ENCODE data around the gene HMGN4. TPM values are rescaled to one million over a fixed set of nuclear protein-coding genes. Genes with fewer than 3 reads are reported as not detected.
"Not testable (repeated sequence)": the region's sequence is repeated elsewhere in the genome, so short reads cannot be mapped to it uniquely, and the experiment has no call there.

Gene HMGN4
- total RNA-seq, 1 experiment from 2014 or later = 103 TPM

DNA sequence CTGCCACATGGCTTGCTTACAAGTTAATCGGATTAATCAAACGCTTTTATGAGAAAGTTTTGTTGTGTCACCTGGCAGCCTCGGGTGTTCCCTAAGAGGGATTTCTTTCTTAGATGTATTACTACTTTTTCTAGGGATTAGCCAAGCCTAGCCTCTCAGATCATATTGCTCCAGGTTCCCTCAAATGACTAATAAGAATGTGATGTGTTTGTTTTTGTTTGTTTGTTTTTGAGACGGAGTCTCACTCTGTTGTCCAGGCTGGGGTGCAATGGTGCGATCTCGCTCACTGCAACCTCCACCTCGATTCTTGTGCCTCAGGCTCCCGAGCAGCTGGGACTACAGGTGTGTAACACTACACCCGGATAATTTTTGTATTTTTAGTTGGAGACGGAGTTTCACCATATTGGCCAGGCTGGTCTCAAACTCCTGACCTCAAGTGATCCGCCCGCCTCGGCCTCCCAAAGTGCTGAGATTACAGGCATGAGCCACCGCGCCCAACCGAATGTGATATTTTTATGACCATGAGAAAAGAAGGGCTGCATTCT, 977 bp downstream of the HMGN4 start:
- DNase-seq (ENCODE audit: low read depth, low spot score) = no peak
- in situ Hi-C loops (cut with HindIII; ENCODE audit: low pct_unique_long_range_greater_than_20kb, low sequenced_read_pairs) = no loop called here

DNA sequence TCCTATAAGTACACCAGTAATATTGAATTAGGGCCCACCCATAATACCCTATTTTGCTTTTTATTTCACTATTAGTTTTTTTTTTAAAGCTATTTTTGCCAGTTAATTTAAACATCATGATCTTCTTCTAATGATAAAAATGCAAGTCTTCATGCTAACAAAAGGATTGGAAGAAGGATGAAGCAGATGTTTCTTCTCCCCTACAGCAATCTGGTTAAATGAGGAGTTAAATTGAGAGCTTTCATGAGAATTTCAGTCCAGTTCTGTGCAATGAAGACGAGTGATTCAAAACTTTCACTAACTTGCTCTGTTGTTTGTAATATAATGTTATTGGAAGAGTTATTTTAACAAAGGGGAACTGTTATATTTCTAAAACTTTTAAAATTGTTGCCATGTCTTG, 3.4 kb downstream of the HMGN4 start:
- no peak for DNase-seq (ENCODE audit: low read depth, low spot score)
- in situ Hi-C loops (cut with HindIII; ENCODE audit: low pct_unique_long_range_greater_than_20kb, low sequenced_read_pairs) = no loop called here

DNA sequence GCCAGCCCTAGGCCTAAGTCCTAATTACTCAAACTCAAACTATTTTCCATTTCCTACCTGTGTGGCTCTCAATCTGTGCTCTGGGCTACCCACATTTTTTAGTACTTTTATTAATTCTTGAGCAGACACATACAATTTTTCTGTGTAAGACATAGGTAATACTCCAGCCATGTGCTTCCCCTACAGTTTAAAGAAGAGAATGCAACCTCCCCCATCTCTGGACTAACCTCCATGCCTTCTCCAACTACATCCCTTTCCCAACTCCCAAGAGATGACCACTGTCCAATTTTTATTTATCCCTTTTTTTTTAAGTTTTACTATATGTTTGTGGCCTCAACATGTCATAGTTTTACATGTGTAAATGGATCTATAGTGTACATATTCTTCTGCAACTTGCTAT, 5.8 kb downstream of the HMGN4 start:
- DNase-seq (ENCODE audit: low read depth, low spot score) = peak; percentile 64
- in situ Hi-C loops (cut with HindIII; ENCODE audit: low pct_unique_long_range_greater_than_20kb, low sequenced_read_pairs) = no loop called here

DNA sequence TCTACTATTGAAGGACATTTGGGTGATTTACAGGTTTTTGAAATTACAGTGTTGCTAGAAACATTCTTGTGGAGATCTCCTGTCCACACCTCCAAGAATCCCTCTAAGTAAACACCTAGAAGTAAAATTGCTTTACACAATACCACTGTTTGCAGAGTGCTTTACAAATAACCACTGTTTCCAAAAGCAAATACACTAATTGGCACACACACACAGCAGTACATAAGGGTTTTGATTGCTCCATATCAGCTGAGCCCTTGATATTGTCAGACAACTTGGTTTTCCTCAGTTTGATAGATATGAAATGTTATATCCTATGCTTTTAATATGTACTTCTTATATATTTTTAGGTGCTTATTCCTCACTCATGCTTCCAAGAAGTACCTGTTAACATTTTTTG, 6.3 kb downstream of the HMGN4 start:
- in situ Hi-C loops (cut with HindIII; ENCODE audit: low pct_unique_long_range_greater_than_20kb, low sequenced_read_pairs) = no loop called here
- no peak for DNase-seq (ENCODE audit: low read depth, low spot score)

DNA sequence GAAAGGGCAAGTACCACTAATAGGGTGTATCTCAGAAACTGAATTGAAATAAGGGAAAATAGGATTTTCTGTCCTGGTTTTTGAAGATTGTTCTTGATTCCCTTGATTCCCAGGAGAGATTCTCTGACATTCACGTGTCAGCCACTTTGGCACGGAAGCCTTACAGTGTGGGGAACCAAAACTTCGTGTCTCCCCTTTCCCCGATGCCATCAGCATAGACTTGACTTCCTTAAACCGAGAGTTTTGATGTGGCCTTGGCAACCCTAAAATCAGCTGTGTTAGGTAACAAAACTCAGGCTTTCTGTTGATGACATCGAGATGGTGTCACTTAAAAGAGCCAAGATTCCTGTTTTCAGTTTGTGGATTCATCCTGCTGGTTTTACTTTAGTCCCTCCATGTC, 7.5 kb downstream of the HMGN4 start:
- in situ Hi-C loops (cut with HindIII; ENCODE audit: low pct_unique_long_range_greater_than_20kb, low sequenced_read_pairs) = no loop called here

DNA sequence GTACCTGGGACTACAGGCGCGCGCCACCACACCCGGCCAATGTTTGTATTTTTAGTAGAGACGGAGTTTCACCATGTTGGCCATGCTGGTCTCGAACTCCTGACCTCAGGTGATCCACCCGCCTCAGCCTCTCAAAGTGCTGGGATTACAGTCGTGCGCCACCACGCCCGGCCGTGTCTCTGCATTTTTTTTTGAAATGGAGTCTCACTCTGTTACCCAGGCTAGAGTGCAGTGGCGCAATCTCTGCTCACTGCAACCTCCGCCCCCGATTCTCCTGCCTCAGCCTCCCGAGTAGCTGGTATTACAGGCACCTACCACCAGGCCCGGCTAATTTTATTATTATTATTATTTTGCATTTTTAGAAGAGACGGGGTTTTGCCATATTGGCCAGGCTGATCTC, 9.2 kb downstream of the HMGN4 start:
- in situ Hi-C loops (cut with HindIII; ENCODE audit: low pct_unique_long_range_greater_than_20kb, low sequenced_read_pairs); DNase-seq (ENCODE audit: low read depth, low spot score): not testable (repeated sequence)

More for the DNA sequence above, 7.5 kb downstream of the HMGN4 start:
- no peak for DNase-seq (ENCODE audit: low read depth, low spot score)

DNA sequence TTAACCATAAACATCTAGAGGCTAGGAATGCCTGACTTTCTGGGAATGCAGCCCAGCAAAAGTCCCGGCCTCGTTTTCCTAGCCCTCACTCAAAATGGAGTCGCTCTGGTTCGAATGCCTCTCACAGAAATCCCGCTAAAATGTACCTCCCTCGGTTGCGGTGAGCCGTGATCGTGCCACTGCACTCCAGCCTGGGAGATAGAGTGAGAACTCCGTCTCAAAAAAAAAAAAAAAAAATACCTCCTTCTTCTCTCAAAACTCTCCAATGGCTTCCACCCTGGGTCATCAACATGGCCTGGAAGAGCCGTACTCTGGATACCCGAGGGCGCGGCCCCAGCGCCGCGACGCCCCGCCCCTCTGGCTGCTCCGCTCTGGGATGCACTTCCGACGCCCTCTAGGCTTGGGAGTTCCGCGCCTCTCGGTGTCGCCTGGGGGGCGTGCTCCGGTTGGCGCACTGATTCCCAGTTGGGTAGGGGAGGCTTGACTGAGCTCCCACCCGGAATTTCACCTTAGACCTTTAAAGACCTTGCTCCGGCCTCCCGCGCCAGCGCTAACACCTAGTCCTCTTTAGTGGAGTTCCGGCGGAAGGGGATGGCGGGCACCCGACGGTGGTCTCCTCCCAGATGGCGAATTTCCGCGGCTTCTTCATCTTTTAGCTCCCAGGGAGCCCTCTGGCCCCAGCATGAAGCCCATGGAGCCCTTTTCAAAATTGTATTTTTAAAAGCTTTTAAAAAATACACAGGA, 12.3 kb downstream of the HMGN4 start:
- in situ Hi-C loops (cut with HindIII; ENCODE audit: low pct_unique_long_range_greater_than_20kb, low sequenced_read_pairs) = no loop called here
- DNase-seq (ENCODE audit: low read depth, low spot score) = peak; percentile 66

DNA sequence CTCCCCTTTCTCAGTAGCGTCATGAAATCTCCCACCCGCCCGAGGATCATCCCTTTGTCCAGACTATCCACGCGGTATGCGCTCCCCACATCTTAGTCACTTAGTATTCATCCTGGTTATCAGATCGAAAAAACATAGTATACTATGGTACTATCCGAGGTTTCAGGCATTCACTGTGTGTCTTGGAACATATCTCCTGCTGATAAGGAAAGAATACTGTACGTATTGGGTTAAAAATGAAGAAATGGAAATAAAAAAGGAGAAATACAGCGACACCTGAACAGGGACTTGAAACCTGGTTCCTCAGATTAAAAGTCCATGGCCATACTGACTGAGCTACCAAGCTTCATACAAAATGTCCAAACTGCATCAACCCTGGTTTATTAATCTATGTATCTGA, 14.0 kb downstream of the HMGN4 start:
- in situ Hi-C loops (cut with HindIII; ENCODE audit: low pct_unique_long_range_greater_than_20kb, low sequenced_read_pairs) = no loop called here

DNA sequence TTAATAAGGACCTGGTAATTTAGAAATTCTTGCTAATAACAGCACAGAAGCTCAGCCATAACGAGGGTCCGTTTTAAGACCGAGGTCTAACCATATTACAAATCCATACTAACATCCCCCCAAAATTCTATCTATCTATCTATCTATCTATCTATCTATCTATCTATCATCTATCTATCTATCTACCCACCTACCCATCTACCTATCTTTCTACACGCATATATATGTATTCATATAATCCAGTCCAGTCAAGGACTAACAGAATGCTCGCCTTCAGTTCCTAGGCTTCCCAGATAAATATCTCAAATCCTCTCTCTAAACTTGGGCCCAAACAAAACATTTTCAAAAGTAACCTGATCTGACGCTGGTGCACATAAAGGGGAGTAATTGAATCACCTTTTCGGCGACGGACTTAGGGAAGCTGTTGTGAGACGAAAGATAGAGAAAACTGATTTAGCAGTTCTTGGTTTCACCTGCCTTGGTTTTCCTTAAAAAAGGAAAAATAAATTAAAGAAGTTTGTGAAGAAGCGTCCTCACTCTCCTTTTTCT, 14.5 kb downstream of the HMGN4 start:
- in situ Hi-C loops (cut with HindIII; ENCODE audit: low pct_unique_long_range_greater_than_20kb, low sequenced_read_pairs) = no loop called here
- DNase-seq (ENCODE audit: low read depth, low spot score) = no peak

More for the DNA sequence above, 14.0 kb downstream of the HMGN4 start:
- no peak for DNase-seq (ENCODE audit: low read depth, low spot score)

DNA sequence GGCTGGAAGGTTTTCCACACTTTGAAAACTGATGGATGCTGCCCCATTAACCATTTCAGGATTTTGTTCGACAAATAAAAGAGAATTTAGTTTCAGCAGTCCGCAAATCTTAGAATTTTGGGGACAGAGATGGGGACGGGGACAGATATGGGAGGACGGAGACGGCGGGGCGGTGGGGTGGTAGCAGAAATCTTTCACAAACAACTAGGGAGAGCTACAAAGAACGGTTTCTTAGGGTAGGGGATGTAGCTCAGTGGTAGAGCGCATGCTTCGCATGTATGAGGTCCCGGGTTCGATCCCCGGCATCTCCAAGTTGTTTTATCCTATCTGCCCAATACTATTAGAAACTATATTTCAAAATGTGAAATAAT, 15.1 kb downstream of the HMGN4 start:
- in situ Hi-C loops (cut with HindIII; ENCODE audit: low pct_unique_long_range_greater_than_20kb, low sequenced_read_pairs) = no loop called here
- DNase-seq (ENCODE audit: low read depth, low spot score) = peak; percentile 86

DNA sequence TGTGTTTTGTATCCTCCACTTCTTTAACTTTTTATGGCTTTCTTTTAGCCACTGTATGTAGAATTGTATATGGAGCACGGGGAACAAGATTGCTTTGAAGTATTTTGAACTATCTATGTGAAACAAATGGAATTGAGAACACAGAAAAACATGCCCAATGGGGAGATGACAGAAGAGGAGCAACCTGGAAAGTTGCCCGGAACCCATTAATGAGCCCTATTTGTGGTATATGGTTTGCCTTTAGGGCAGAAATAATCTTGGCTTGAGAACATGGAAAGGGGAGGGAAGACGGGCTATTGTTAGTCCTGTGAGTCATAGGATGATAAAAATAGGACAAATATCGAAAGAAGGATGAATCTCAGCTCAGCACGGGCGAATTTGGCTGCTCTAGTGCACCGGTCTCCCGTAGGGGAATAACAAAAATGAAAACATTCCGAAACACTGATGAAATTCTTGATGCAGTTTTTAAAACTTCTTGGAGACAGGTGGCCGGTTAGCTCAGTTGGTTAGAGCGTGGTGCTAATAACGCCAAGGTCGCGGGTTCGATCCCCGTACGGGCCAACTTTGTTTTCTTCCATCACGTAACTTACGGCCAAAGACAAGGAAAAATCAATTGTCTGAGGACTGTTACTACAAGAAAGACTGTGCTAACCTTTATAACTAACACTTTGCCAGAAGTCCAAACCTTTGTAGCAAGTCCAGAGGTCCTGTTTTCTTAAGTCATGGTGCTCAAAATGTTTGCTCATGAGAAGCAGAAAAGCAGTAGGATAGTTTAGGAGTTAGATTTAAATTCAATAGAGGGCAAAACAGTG, 15.7 kb downstream of the HMGN4 start:
- peak; percentile 94 for DNase-seq (ENCODE audit: low read depth, low spot score)
- in situ Hi-C loops (cut with HindIII; ENCODE audit: low pct_unique_long_range_greater_than_20kb, low sequenced_read_pairs) = no loop called here

DNA sequence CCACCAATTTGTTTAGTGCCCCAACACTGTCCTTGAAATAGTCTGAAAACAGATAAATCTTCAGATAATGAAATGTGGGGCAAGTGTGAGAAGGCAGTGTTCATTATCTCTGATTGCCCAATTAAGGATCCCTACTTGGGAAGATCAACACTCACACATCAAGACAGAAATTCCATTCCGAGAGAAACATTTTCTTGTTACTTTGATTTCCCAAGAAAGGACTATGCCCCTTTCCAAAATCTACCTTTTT, 16.2 kb downstream of the HMGN4 start:
- in situ Hi-C loops (cut with HindIII; ENCODE audit: low pct_unique_long_range_greater_than_20kb, low sequenced_read_pairs) = no loop called here
- DNase-seq (ENCODE audit: low read depth, low spot score) = no peak

DNA sequence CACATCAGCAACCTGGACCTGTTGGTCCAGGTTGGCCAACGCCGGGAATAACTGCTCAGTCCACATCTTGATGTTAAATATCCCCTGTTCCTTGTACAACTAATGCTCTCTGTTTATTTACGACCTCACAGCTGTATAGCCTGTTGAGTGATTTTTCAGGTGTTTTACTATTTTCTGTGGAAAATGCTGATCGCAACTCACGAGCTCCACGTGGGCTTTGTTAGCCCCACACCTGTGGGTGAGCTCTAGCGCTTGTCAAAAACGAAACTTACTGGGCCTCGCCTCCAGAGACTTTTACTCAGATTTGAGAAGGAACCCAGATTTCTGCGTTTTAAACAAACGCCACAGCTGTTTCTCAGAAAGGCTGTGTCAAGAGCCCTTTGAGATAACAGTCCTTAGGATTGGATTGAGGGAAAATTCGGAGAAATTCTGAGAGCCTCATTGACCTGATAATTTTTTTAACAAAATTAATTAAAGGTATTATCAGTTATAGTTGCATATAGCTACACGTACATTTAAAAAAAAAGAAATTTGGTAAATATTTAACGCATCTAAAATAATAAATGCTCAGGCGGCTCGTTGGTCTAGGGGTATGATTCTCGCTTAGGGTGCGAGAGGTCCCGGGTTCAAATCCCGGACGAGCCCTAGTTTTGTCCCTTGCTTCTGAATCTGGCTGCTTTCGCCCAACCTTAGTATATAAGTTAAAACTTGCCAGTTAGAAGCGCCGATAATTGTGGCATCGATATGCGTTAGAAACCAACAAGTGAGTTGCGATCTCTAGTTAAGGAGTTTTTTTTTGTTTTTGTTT, 16.7 kb downstream of the HMGN4 start:
- in situ Hi-C loops (cut with HindIII; ENCODE audit: low pct_unique_long_range_greater_than_20kb, low sequenced_read_pairs) = no loop called here
- peak; percentile 88 for DNase-seq (ENCODE audit: low read depth, low spot score)

DNA sequence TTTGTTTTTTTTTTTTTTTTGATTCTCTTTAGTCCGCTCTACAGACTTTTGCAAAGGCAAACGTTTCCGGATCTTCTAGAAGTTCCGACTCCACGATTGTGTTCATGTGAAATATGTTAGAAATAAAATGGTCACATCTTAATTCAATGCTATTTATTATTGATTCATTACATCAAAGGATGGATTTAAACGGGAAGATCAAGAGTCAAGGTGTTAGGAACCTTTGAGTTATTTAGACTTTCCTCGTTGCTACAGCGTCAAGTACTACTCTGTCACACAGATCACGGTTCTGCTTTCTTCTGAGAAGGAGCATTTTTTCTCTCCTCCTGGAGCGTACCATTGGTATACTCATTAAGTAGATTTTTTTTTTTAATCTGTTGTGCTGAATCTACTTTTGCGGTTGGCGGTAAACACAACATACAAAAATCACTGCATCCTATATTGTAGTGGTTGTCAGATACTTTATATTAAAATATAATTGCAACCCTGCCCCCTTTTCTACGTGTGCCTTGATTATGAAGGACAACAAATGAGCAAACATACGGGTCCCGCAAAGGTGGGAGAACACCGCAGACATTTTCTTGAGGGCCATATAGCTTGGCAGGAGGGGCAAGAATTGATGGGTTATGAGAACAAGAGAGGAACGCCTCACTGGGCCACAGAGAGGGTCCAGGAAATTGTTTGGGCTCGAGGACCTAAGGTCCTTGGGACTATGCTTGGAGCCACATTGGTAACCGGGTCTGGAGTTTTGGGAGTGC, 17.5 kb downstream of the HMGN4 start:
- in situ Hi-C loops (cut with HindIII; ENCODE audit: low pct_unique_long_range_greater_than_20kb, low sequenced_read_pairs) = no loop called here
- no peak for DNase-seq (ENCODE audit: low read depth, low spot score)

DNA sequence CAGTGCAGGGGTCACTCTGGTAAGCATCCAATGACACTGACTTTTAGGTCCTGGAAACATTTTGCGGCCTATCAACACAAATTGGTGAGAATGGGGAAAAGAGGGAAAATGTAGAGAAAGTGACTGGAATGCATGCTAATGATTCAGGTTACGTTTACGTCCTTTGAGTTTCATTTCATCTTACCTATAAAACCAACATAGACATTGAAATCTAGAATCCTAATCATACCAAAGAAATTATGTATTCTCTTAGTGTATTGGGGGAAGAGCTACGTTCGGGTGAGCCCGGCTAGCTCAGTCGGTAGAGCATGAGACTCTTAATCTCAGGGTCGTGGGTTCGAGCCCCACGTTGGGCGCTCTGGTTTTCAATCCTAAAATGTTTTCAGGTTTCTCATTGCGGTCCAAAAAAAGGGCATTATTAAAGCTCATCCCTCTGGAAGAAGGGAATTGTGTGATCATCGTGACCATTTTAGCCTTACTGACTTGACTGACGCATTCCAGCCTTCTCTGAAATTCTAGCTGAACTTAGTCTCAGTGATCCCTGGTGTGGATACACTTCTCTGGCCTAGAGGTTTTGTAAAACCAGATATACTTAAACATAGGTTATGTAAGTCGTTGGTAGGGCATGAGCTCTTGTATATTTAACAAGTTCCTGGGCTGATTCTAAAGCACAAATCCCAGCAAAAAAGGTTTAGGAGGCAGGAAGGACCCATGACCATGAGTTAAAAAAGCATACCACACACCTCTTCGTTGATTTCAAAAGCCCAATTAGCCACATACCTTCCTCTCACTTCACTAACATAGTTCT, 18.3 kb downstream of the HMGN4 start:
- in situ Hi-C loops (cut with HindIII; ENCODE audit: low pct_unique_long_range_greater_than_20kb, low sequenced_read_pairs) = no loop called here
- peak; percentile 99 for DNase-seq (ENCODE audit: low read depth, low spot score)

DNA sequence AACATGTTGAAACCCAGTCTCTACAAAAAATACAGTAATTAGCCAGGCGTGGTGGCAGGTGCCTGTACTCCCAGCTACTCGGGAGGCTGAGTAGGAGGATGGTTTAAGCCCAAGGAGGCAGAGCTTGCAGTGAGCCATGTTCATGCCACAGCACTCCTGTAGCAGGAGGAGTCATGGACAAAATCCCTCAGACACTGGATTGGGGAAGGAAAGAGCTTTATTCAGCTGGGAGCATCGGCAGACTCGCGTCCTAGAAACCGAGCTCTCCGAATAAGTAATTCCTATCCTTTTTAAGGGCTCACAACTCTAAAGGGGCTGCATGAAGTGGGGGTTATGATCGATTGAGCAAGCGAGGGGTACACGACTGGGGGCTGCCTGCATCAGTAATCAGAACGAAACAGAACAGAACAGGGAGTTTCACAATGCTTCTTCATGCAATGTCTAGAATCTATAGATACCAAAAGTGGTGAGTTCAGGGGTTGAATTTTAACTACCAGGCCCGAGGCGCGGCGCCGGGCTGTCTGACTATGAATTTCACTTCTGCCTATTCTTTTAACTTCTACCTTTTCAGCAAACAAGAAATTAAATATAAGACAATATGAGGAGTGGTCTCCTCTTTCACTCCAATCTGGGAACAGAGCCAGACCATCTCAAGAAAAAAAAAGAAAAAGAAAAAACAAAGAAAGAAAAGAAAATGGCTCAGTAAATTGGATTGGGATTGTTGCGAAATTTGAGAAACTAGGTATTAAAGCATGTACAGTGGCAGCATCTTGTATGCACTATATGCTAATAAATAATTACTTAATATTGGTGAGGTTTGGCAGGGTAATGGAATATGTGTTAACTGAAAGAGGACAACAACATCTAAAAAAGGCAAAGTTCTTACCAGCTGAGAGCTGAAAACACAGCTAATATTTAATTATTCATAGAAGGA, 23.6 kb downstream of the HMGN4 start:
- in situ Hi-C loops (cut with HindIII; ENCODE audit: low pct_unique_long_range_greater_than_20kb, low sequenced_read_pairs) = no loop called here
- DNase-seq (ENCODE audit: low read depth, low spot score) = no peak
